T-helper 1 cell treated with Interleukin-12 subunit alpha and Interleukin-12 subunit beta and Interleukin-4 antibody, amounts not matched to agents 30 μg/mL and 1 μg/mL, for 36 hours (primary cell): ENCODE measurements around the gene BOC.

Experiments used
- H3K27ac Mint-ChIP-seq: one replicate; pipeline ENCODE4 v1.8.0; 2021; ENCODE audit warnings: mild to moderate bottlenecking, mixed read lengths
- H3K27me3 Mint-ChIP-seq: one replicate; pipeline ENCODE4 v1.8.0; 2021; ENCODE audit warnings: low read depth, mixed read lengths
- H3K36me3 Mint-ChIP-seq: one replicate; pipeline ENCODE4 v1.8.0; 2021; ENCODE audit warnings: low read depth, mixed read lengths
- H3K4me1 Mint-ChIP-seq: one replicate; pipeline ENCODE4 v1.8.0; 2021; ENCODE audit warnings: low read depth, mixed read lengths
- H3K4me3 Mint-ChIP-seq: one replicate; pipeline ENCODE4 v1.8.0; 2021; ENCODE audit warnings: mild to moderate bottlenecking, moderate library complexity, mixed read lengths
- H3K9me3 Mint-ChIP-seq: one replicate; pipeline ENCODE4 v1.8.0; 2021; ENCODE audit warnings: mixed read lengths

Gene BOC

GRCh38 chr3:113312416-113312815, 101.1 kb downstream of the BOC start:
- Mint-ChIP-seq H3K4me3 (no peak overlapping the region), H3K36me3 (peaks cover 12% of the 10 kb centered on the region), H3K4me1 (no peaks in the 10 kb centered on the region), H3K9me3 (peaks cover 30% of the 10 kb centered on the region), H3K27me3 (no peaks in the 10 kb centered on the region), H3K27ac (no peak overlapping the region)

- Mint-ChIP-seq H3K9me3 (peaks cover 30% of the 10 kb centered on the region), H3K4me1 (no peaks in the 10 kb centered on the region), H3K27ac (no peak overlapping the region), H3K36me3 (peaks cover 12% of the 10 kb centered on the region), H3K4me3 (no peak overlapping the region), H3K27me3 (no peaks in the 10 kb centered on the region)
Observed at GRCh38 chr3:113314923-113315322, 103.6 kb downstream of the BOC start.

- H3K4me1 Mint-ChIP-seq: peaks cover 4% of the 10 kb centered on the region
- H3K36me3 Mint-ChIP-seq: peaks cover 4% of the 10 kb centered on the region
- no peaks in the 10 kb centered on the region for H3K9me3 Mint-ChIP-seq
- no peaks in the 10 kb centered on the region for H3K27me3 Mint-ChIP-seq
- H3K4me3 Mint-ChIP-seq: no peak overlapping the region
- H3K27ac Mint-ChIP-seq: no peak overlapping the region
Observed at GRCh38 chr3:113329757-113330156, 118.4 kb downstream of the BOC start.

GRCh38 chr3:113330742-113331141, 119.4 kb downstream of the BOC start:
- Mint-ChIP-seq H3K9me3 (no peaks in the 10 kb centered on the region), H3K27ac (no peak overlapping the region), H3K36me3 (peaks cover 4% of the 10 kb centered on the region), H3K27me3 (no peaks in the 10 kb centered on the region), H3K4me3 (no peak overlapping the region), H3K4me1 (peaks cover 4% of the 10 kb centered on the region)

GRCh38 chr3:113331187-113331586, 119.8 kb downstream of the BOC start:
- Mint-ChIP-seq H3K4me3 (no peak overlapping the region), H3K27me3 (no peaks in the 10 kb centered on the region), H3K9me3 (no peaks in the 10 kb centered on the region), H3K4me1 (peaks cover 4% of the 10 kb centered on the region), H3K27ac (no peak overlapping the region), H3K36me3 (peaks cover 4% of the 10 kb centered on the region)
